SK-N-SH treated with all-trans-retinoic acid at 6 μM for 48 hours (cell line): ENCODE data around the gene MYCBPAP.

Experiments
- ATAC-seq: fragments of 200-7000 bp; cut with Tn5 transposase; 3 replicates; pipeline ENCODE4 v1.9.1; 2020; ENCODE audit warnings: mild to moderate bottlenecking, moderate library complexity
- ARNTL ChIP-seq: fragments of 450-650 bp; formaldehyde crosslinking; IDR thresholded peaks from 2 replicates; pipeline ENCODE4 v1.5.0; 2020; ENCODE audit warnings: low read depth, mild to moderate bottlenecking, moderate library complexity, borderline replicate concordance
- BACH2 ChIP-seq: fragments of 250-450 bp; sonication (Bioruptor Pico); IDR thresholded peaks from 2 replicates; pipeline ENCODE4 v1.9.0; 2021; ENCODE audit warnings: mild to moderate bottlenecking, borderline replicate concordance
- ESRRG ChIP-seq: fragments of 250-450 bp; sonication (Bioruptor Pico); IDR thresholded peaks from 2 replicates; pipeline ENCODE4 v1.6.1; 2021; ENCODE audit warnings: mild to moderate bottlenecking
- GLIS3 ChIP-seq: fragments of 250-450 bp; sonication (Bioruptor Pico); IDR thresholded peaks from 2 replicates; pipeline ENCODE4 v1.5.0; 2020; ENCODE audit warnings: mild to moderate bottlenecking, moderate library complexity
- ISL1 ChIP-seq: fragments of 250-450 bp; sonication (Bioruptor Pico); IDR thresholded peaks from 2 replicates; pipeline ENCODE4 v2.1.2; 2022; ENCODE audit warnings: mild to moderate bottlenecking, moderate library complexity
- OSR1 ChIP-seq: fragments of 250-450 bp; sonication (Bioruptor Pico); IDR thresholded peaks from 2 replicates; pipeline ENCODE4 v1.8.0; 2022; ENCODE audit warnings: moderate library complexity, mild to moderate bottlenecking, inconsistent platforms
- PPARA ChIP-seq: fragments of 250-450 bp; sonication (Bioruptor Pico); IDR thresholded peaks from 2 replicates; pipeline ENCODE4 v1.5.0; 2020; ENCODE audit warnings: mild to moderate bottlenecking, borderline replicate concordance
- RARB ChIP-seq: fragments of 250-450 bp; sonication (Bioruptor Pico); IDR thresholded peaks from 2 replicates; pipeline ENCODE4 v1.8.0; 2021; ENCODE audit warnings: mild to moderate bottlenecking, moderate library complexity
- SNAI2 ChIP-seq: fragments of 250-450 bp; sonication (Bioruptor Pico); IDR thresholded peaks from 2 replicates; pipeline ENCODE4 v1.5.0; 2020; ENCODE audit warnings: mild to moderate bottlenecking, moderate library complexity
- TOX ChIP-seq: fragments of 250-450 bp; sonication (Bioruptor Pico); IDR thresholded peaks from 2 replicates; pipeline ENCODE4 v1.8.0; 2021; ENCODE audit warnings: mild to moderate bottlenecking, moderate library complexity, borderline replicate concordance
- ZC3H10 ChIP-seq: fragments of 250-450 bp; sonication (Bioruptor Pico); IDR thresholded peaks from 2 replicates; pipeline ENCODE4 v1.5.1; 2021; ENCODE audit warnings: mild to moderate bottlenecking, moderate library complexity
- ZFP3 ChIP-seq: fragments of 250-450 bp; sonication (Bioruptor Pico); IDR thresholded peaks from 2 replicates; pipeline ENCODE4 v1.5.0; 2020; ENCODE audit warnings: mild to moderate bottlenecking, moderate library complexity
- ZFP30 ChIP-seq: fragments of 450-650 bp; formaldehyde crosslinking; IDR thresholded peaks from 2 replicates; pipeline ENCODE4 v1.5.0; 2022; ENCODE audit warnings: mild to moderate bottlenecking, moderate library complexity
- ZNF565 ChIP-seq: fragments of 450-650 bp; formaldehyde crosslinking; conservative IDR thresholded peaks from 2 replicates; pipeline ENCODE4 v1.5.0; 2020; ENCODE audit warnings: low read depth, mild to moderate bottlenecking, moderate library complexity
- ZNF70 ChIP-seq: fragments of 450-650 bp; formaldehyde crosslinking; IDR thresholded peaks from 2 replicates; pipeline ENCODE4 v1.5.0; 2020; ENCODE audit warnings: mild to moderate bottlenecking, moderate library complexity
- ZNF8 ChIP-seq: fragments of 450-650 bp; formaldehyde crosslinking; IDR thresholded peaks from 2 replicates; pipeline ENCODE4 v1.5.0; 2020; ENCODE audit warnings: mild to moderate bottlenecking, moderate library complexity
- TF ChIP-seq, protein P1 (sequence below): fragments of 250-450 bp; sonication (Bioruptor Pico); IDR thresholded peaks from 2 replicates; pipeline ENCODE4 v1.5.1; 2021; ENCODE audit warnings: mild to moderate bottlenecking, moderate library complexity
- TF ChIP-seq, protein P2 (sequence below): fragments of 250-450 bp; sonication (Bioruptor Pico); IDR thresholded peaks from 2 replicates; pipeline ENCODE4 v1.8.0; 2020; ENCODE audit warnings: mild to moderate bottlenecking, moderate library complexity, borderline replicate concordance
- TF ChIP-seq, protein P3 (sequence below): fragments of 250-450 bp; sonication (Bioruptor Pico); IDR thresholded peaks from 2 replicates; pipeline ENCODE4 v1.8.0; 2021; ENCODE audit warnings: low read depth, mild to moderate bottlenecking, moderate library complexity, borderline replicate concordance
- TF ChIP-seq, protein P4 (sequence below): fragments of 250-450 bp; sonication (Bioruptor Pico); IDR thresholded peaks from 2 replicates; pipeline ENCODE4 v1.5.1; 2020; ENCODE audit warnings: low read depth, mild to moderate bottlenecking, moderate library complexity
- TF ChIP-seq, protein P5 (sequence below): fragments of 250-450 bp; sonication (Bioruptor Pico); IDR thresholded peaks from 2 replicates; pipeline ENCODE4 v1.5.0; 2020; ENCODE audit warnings: mild to moderate bottlenecking, moderate library complexity

MYCBPAP gene

DNA sequence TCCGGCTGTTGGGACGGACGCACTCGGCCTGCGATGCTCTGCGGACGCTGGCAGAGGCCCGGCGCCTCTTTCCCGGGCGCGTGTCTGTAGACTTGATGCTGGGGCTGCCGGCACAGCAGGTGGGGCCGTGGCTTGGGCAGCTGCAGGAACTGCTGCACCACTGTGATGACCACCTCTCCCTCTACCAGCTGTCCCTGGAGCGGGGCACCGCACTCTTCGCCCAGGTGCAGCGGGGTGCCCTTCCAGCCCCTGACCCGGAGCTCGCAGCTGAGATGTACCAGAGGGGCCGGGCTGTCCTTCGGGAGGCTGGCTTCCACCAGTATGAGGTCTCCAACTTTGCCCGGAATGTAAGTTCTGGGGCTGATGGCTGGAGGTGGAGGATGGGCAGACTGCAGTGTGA is 26.1 kb upstream of the MYCBPAP start:
- no peak for ATAC-seq
- TF ChIP-seq ZFP30 (CRISPR knock-in tag): no peak
- TF ChIP-seq, protein P1, sequence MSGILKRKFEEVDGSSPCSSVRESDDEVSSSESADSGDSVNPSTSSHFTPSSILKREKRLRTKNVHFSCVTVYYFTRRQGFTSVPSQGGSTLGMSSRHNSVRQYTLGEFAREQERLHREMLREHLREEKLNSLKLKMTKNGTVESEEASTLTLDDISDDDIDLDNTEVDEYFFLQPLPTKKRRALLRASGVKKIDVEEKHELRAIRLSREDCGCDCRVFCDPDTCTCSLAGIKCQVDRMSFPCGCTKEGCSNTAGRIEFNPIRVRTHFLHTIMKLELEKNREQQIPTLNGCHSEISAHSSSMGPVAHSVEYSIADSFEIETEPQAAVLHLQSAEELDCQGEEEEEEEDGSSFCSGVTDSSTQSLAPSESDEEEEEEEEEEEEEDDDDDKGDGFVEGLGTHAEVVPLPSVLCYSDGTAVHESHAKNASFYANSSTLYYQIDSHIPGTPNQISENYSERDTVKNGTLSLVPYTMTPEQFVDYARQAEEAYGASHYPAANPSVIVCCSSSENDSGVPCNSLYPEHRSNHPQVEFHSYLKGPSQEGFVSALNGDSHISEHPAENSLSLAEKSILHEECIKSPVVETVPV (CRISPR knock-in tag): no peak
- no peak for TF ChIP-seq BACH2 (CRISPR knock-in tag)
- no peak for TF ChIP-seq ARNTL
- TF ChIP-seq ZNF565 (CRISPR knock-in tag): no peak
- TF ChIP-seq ZNF8 (CRISPR knock-in tag): no peak
- no peak for TF ChIP-seq ZFP3 (CRISPR knock-in tag)
- no peak for TF ChIP-seq ISL1 (CRISPR knock-in tag)
- no peak for TF ChIP-seq TOX (CRISPR knock-in tag)
- TF ChIP-seq, protein P2, sequence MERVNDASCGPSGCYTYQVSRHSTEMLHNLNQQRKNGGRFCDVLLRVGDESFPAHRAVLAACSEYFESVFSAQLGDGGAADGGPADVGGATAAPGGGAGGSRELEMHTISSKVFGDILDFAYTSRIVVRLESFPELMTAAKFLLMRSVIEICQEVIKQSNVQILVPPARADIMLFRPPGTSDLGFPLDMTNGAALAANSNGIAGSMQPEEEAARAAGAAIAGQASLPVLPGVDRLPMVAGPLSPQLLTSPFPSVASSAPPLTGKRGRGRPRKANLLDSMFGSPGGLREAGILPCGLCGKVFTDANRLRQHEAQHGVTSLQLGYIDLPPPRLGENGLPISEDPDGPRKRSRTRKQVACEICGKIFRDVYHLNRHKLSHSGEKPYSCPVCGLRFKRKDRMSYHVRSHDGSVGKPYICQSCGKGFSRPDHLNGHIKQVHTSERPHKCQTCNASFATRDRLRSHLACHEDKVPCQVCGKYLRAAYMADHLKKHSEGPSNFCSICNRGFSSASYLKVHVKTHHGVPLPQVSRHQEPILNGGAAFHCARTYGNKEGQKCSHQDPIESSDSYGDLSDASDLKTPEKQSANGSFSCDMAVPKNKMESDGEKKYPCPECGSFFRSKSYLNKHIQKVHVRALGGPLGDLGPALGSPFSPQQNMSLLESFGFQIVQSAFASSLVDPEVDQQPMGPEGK: no peak
- no peak for TF ChIP-seq ESRRG (CRISPR knock-in tag)
- no peak for TF ChIP-seq GLIS3 (CRISPR knock-in tag)
- TF ChIP-seq, protein P3, sequence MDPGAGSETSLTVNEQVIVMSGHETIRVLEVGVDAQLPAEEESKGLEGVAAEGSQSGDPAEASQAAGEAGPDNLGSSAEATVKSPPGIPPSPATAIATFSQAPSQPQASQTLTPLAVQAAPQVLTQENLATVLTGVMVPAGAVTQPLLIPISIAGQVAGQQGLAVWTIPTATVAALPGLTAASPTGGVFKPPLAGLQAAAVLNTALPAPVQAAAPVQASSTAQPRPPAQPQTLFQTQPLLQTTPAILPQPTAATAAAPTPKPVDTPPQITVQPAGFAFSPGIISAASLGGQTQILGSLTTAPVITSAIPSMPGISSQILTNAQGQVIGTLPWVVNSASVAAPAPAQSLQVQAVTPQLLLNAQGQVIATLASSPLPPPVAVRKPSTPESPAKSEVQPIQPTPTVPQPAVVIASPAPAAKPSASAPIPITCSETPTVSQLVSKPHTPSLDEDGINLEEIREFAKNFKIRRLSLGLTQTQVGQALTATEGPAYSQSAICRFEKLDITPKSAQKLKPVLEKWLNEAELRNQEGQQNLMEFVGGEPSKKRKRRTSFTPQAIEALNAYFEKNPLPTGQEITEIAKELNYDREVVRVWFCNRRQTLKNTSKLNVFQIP (CRISPR knock-in tag): no peak

DNA sequence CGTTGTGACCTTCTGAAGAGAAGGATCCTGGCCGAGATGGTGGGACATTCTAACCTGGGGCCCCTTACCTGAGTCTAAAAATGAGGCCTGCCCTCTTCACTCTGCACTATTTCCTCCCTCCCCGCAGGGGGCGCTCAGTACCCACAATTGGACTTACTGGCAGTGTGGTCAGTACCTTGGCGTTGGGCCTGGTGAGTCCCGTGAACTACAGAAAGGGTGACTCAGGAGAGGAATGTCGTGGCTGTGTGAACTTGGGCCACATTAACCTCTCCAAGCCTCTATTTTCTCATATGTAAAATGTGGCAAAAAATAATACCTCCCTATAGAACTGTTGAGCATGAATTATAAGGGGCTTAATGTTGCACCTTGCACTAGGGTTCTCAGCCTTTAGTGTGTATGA is 25.7 kb upstream of the MYCBPAP start:
- peak; percentile 54 for ATAC-seq

DNA sequence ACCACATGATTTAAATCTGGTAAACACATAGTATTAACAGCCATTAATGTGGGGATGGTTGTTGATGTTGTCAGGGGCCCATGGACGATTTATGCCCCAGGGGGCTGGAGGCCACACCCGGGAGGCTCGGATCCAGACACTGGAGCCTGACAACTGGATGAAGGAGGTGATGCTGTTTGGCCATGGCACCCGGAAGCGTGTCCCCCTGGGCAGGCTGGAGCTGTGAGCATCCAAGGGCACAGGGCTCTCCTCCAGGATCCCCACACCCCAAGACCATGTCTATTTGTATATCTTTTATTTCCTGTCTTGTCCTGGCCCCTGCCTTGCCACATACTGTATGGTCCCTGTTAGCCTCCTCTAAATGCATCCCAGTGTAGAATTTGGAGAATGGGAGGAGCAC is 25.0 kb upstream of the MYCBPAP start:
- TF ChIP-seq ZC3H10 (CRISPR knock-in tag) (no peak), OSR1 (no peak), ESRRG (CRISPR knock-in tag) (no peak), SNAI2 (CRISPR knock-in tag) (no peak), PPARA (CRISPR knock-in tag) (no peak), RARB (CRISPR knock-in tag) (no peak), ZFP30 (CRISPR knock-in tag) (no peak), ZNF70 (no peak), ZNF8 (CRISPR knock-in tag) (no peak), ARNTL (no peak), TOX (CRISPR knock-in tag) (no peak), GLIS3 (CRISPR knock-in tag) (no peak), BACH2 (CRISPR knock-in tag) (no peak), ZNF565 (CRISPR knock-in tag) (no peak), ZFP3 (CRISPR knock-in tag) (no peak), ISL1 (CRISPR knock-in tag) (no peak)
- TF ChIP-seq, protein P1 (CRISPR knock-in tag): no peak
- TF ChIP-seq, protein P4, sequence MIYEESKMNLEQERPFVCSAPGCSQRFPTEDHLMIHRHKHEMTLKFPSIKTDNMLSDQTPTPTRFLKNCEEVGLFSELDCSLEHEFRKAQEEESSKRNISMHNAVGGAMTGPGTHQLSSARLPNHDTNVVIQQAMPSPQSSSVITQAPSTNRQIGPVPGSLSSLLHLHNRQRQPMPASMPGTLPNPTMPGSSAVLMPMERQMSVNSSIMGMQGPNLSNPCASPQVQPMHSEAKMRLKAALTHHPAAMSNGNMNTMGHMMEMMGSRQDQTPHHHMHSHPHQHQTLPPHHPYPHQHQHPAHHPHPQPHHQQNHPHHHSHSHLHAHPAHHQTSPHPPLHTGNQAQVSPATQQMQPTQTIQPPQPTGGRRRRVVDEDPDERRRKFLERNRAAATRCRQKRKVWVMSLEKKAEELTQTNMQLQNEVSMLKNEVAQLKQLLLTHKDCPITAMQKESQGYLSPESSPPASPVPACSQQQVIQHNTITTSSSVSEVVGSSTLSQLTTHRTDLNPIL (CRISPR knock-in tag): no peak
- TF ChIP-seq, protein P3 (CRISPR knock-in tag): no peak
- TF ChIP-seq, protein P5, sequence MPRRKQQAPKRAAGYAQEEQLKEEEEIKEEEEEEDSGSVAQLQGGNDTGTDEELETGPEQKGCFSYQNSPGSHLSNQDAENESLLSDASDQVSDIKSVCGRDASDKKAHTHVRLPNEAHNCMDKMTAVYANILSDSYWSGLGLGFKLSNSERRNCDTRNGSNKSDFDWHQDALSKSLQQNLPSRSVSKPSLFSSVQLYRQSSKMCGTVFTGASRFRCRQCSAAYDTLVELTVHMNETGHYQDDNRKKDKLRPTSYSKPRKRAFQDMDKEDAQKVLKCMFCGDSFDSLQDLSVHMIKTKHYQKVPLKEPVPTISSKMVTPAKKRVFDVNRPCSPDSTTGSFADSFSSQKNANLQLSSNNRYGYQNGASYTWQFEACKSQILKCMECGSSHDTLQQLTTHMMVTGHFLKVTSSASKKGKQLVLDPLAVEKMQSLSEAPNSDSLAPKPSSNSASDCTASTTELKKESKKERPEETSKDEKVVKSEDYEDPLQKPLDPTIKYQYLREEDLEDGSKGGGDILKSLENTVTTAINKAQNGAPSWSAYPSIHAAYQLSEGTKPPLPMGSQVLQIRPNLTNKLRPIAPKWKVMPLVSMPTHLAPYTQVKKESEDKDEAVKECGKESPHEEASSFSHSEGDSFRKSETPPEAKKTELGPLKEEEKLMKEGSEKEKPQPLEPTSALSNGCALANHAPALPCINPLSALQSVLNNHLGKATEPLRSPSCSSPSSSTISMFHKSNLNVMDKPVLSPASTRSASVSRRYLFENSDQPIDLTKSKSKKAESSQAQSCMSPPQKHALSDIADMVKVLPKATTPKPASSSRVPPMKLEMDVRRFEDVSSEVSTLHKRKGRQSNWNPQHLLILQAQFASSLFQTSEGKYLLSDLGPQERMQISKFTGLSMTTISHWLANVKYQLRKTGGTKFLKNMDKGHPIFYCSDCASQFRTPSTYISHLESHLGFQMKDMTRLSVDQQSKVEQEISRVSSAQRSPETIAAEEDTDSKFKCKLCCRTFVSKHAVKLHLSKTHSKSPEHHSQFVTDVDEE: no peak
- ATAC-seq: no peak

More for the DNA sequence above, 25.7 kb upstream of the MYCBPAP start:
- TF ChIP-seq ZFP3 (CRISPR knock-in tag) (0 out of 2 replicates have a peak, but pooled peaks have one; percentile 65), ARNTL (no peak), PPARA (CRISPR knock-in tag) (no peak)
- TF ChIP-seq, protein P1 (CRISPR knock-in tag): no peak
